ENCODE results near the gene RABL3. TPM values are rescaled to one million over a fixed set of nuclear protein-coding genes. Genes with fewer than 3 reads are reported as not detected.

Gene RABL3
- total RNA-seq, 3 donors from 2014 or later = 20.6 to 35.4 (median 22.3) TPM

DNA sequence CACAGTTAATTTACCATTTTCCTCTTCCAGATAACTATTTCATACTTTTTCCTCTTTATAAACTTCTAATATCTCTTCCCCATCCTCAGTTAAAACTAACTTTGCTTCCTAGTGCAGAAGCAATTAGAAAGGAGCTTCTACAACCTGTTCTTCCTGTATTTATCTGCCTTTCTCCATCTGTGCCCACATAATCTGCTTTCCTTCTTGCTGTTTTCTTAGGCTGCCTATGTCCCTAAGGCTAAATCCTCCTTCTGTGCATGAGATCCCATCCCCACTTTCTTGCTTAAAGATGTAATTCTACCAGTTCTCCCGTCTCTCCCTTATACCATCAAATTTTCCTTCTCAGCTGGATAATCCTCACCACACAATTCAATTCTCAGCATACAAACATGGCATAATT lies 31.9 kb downstream of the RABL3 start:
- H3K4me1 ChIP-seq = no peaks in the 10 kb centered on the region
- intact Hi-C loops (cut with DNase I; ENCODE audit: low total_unique reads) = no loop called here
- H3K36me3 ChIP-seq = no peaks in the 10 kb centered on the region
- no peak for DNase-seq (ENCODE audit: low spot score in 2 of 2)
- H3K27me3 ChIP-seq = no peaks in the 10 kb centered on the region
- no peak for TF ChIP-seq POLR2AphosphoS5 (IDR thresholded peaks at IDR 0.05)
- TF ChIP-seq POLR2A (IDR thresholded peaks at IDR 0.05) = no peak
- TF ChIP-seq, protein P1, sequence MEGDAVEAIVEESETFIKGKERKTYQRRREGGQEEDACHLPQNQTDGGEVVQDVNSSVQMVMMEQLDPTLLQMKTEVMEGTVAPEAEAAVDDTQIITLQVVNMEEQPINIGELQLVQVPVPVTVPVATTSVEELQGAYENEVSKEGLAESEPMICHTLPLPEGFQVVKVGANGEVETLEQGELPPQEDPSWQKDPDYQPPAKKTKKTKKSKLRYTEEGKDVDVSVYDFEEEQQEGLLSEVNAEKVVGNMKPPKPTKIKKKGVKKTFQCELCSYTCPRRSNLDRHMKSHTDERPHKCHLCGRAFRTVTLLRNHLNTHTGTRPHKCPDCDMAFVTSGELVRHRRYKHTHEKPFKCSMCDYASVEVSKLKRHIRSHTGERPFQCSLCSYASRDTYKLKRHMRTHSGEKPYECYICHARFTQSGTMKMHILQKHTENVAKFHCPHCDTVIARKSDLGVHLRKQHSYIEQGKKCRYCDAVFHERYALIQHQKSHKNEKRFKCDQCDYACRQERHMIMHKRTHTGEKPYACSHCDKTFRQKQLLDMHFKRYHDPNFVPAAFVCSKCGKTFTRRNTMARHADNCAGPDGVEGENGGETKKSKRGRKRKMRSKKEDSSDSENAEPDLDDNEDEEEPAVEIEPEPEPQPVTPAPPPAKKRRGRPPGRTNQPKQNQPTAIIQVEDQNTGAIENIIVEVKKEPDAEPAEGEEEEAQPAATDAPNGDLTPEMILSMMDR (IDR thresholded peaks at IDR 0.05) = no peak
- no peaks in the 10 kb centered on the region for H3K9me3 ChIP-seq
- H3K27ac ChIP-seq = no peak overlapping the region
- H3K4me3 ChIP-seq = no peak overlapping the region

DNA sequence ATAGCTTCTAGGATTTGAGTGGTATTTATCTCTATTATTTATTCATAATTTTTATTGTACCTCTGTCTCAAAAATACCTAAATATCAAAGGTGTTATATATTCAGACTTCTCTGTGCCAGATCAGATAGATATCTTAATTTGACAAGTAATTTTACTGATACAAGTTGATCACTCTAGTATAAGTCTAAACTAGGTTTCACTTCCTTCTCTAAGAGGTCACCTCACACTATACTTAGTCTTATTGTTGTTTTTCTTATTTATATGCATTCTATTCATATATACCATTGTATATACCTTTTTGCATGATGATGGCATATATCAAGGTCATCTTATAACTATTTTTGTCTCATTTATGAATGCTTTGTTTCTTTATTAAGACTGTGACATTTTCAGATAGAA lies 33.9 kb downstream of the RABL3 start:
- Histone ChIP-seq H3K27ac (no peak overlapping the region), H3K27me3 (no peaks in the 10 kb centered on the region), H3K4me3 (no peak overlapping the region), H3K36me3 (no peaks in the 10 kb centered on the region), H3K9me3 (no peaks in the 10 kb centered on the region), H3K4me1 (no peaks in the 10 kb centered on the region)
- intact Hi-C loops (cut with DNase I; ENCODE audit: low total_unique reads) = no loop called here
- no peak for TF ChIP-seq POLR2AphosphoS5 (IDR thresholded peaks at IDR 0.05)
- no peak for TF ChIP-seq POLR2A (IDR thresholded peaks at IDR 0.05)
- TF ChIP-seq, protein P1 (IDR thresholded peaks at IDR 0.05) = no peak
- no peak for DNase-seq (ENCODE audit: low spot score in 2 of 2)

DNA sequence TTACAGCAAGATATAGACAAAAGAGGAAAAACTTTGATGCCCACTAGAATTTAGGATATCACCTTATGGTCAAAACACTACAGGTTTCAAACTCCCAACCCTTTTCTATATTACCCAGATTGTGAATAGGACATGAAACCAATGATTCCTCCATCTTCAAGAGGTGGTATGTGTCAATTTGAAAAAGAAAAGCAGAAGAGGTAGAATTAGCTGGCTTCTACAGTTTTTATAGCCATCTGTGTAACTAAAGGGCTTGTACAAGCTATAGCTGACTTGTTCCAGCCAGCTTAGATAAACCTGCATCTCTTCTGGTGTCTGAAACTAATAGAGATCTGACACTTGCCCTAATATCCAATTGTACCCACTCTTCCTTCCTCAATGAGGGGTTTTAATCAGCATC lies 35.4 kb downstream of the RABL3 start:
- TF ChIP-seq POLR2A (IDR thresholded peaks at IDR 0.05) (no peak), POLR2AphosphoS5 (IDR thresholded peaks at IDR 0.05) (no peak)
- TF ChIP-seq, protein P1 (IDR thresholded peaks at IDR 0.05) = no peak
- intact Hi-C loops (cut with DNase I; ENCODE audit: low total_unique reads) = no loop called here
- DNase-seq (ENCODE audit: low spot score in 2 of 2) = no peak
- Histone ChIP-seq H3K27me3 (no peaks in the 10 kb centered on the region), H3K4me1 (no peaks in the 10 kb centered on the region), H3K36me3 (no peaks in the 10 kb centered on the region), H3K9me3 (no peaks in the 10 kb centered on the region), H3K27ac (no peak overlapping the region), H3K4me3 (no peak overlapping the region)

DNA sequence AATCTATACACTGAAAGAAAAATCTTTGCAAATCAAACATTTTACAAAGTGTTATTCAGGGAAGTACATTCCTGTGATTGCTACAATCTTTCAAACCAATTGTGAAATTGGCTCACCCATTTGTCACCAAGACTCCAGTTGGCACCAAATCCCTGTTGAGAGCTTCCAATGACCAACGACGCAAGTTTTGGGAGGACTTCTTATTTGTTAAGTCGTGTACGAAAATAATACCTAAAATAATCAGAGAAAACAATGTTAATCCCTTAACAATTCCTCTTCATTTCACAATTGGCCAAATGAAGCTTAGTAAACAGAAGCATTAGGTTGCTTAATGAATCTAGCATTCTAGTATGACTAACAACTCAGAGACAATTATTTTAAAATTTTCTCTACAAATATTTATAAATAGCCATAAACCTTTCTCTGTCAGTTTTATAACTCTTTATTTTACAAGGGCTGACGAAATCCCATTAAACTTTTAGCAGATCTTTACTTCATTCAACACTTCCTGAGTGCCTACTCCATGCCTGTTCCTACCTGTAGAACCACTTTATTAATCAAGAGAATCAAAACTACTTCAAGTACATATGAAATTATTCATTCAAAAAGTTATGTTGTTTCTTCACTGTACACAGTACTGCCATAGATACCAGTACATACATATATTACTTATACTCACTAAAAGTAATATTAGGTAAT lies 36.3 kb downstream of the RABL3 start:
- no peaks in the 10 kb centered on the region for H3K27me3 ChIP-seq
- DNase-seq (ENCODE audit: low spot score in 2 of 2) = no peak
- H3K9me3 ChIP-seq = no peaks in the 10 kb centered on the region
- TF ChIP-seq POLR2A (IDR thresholded peaks at IDR 0.05) (no peak), POLR2AphosphoS5 (IDR thresholded peaks at IDR 0.05) (no peak)
- TF ChIP-seq, protein P1 (IDR thresholded peaks at IDR 0.05) = no peak
- no peaks in the 10 kb centered on the region for H3K4me1 ChIP-seq
- intact Hi-C loops (cut with DNase I; ENCODE audit: low total_unique reads) = no loop called here
- no peak overlapping the region for H3K27ac ChIP-seq
- H3K4me3 ChIP-seq = no peak overlapping the region
- no peaks in the 10 kb centered on the region for H3K36me3 ChIP-seq

DNA sequence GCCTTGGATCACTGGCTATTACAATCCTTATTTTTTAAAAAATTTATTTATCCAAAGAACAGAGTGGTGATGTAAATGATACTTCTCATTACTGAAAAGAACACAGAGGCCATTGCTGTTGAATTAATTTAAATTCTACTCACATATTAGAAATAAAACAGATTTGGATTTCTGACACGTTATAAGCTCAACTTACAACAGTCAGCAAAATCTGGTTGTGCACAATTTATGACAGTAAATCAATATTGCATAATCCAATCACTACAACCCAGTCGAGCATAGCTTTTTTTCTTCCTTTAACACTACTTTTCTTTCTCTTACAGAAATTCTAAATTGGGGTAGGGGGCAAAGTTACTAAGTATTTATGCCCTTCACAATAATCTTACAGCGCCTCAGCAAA lies 43.0 kb downstream of the RABL3 start:
- Histone ChIP-seq H3K27ac (no peak overlapping the region), H3K4me3 (no peak overlapping the region), H3K9me3 (no peaks in the 10 kb centered on the region), H3K27me3 (no peaks in the 10 kb centered on the region), H3K4me1 (no peaks in the 10 kb centered on the region), H3K36me3 (no peaks in the 10 kb centered on the region)
- intact Hi-C loops (cut with DNase I; ENCODE audit: low total_unique reads) = no loop called here
- TF ChIP-seq POLR2A (IDR thresholded peaks at IDR 0.05) = no peak
- TF ChIP-seq POLR2AphosphoS5 (IDR thresholded peaks at IDR 0.05) = no peak
- TF ChIP-seq, protein P1 (IDR thresholded peaks at IDR 0.05) = no peak
- DNase-seq (ENCODE audit: low spot score in 2 of 2) = no peak

Measured in breast epithelium (tissue), 4 donors.